Activated CD8-positive, alpha-beta T cell treated with anti-CD3 and anti-CD28 coated beads for 36 hours (primary cell): ENCODE results near the gene SBF2. TPM values are rescaled to one million over a fixed set of nuclear protein-coding genes. Genes with fewer than 3 reads are reported as not detected.

Experiments
- ATAC-seq: fragments of 200-7000 bp; cut with Tn5 transposase; one replicate; pipeline ENCODE4 v1.10.0; 2021; ENCODE audit warnings: mild to moderate bottlenecking, moderate library complexity
- CTCF ChIA-PET: fragments of 350-600 bp; sonication (Branson Sonifier 250); formaldehyde crosslinking; loops from one replicate; lab custom pipeline; 2021; ENCODE audit warnings: antibody characterized with exemption; lab: Charles Lee
- POLR2A ChIA-PET: fragments of 350-600 bp; sonication (Branson Sonifier 250); formaldehyde crosslinking; loops from one replicate; lab custom pipeline; 2021; ENCODE audit warnings: antibody characterized with exemption; lab: Charles Lee
- DNase-seq: peaks from one replicate; pipeline ENCODE4 v3.0.0-alpha.2; 2020
- H3K27ac Mint-ChIP-seq: one replicate; pipeline ENCODE4 v1.8.0; 2021; ENCODE audit warnings: mild to moderate bottlenecking, mixed read lengths
- H3K27me3 Mint-ChIP-seq: one replicate; pipeline ENCODE4 v1.8.0; 2021; ENCODE audit warnings: mixed read lengths
- H3K36me3 Mint-ChIP-seq: one replicate; pipeline ENCODE4 v1.8.0; 2021; ENCODE audit warnings: low read depth, mixed read lengths
- H3K4me1 Mint-ChIP-seq: one replicate; pipeline ENCODE4 v1.8.0; 2021; ENCODE audit warnings: low read depth, mixed read lengths
- H3K4me3 Mint-ChIP-seq: one replicate; pipeline ENCODE4 v1.8.0; 2021; ENCODE audit warnings: mild to moderate bottlenecking, moderate library complexity, mixed read lengths
- H3K9me3 Mint-ChIP-seq: one replicate; pipeline ENCODE4 v1.8.0; 2021; ENCODE audit warnings: mixed read lengths
- intact Hi-C: fragments of 100-400 bp; cut with micrococcal nuclease; formaldehyde crosslinking; loops from one replicate; pipeline ENCODE4 v1.10.0; 2022
- total RNA-seq, 2 experiments: library from RNA; stranded (reverse); gene quantifications; one replicate each; pipeline ENCODE4 v1.2.3, GENCODE V29; 2021
- TF ChIP-seq, protein P1 (sequence below): fragments of 200-600 bp; IDR thresholded peaks from one replicate; pipeline ENCODE4 v1.8.0; 2022; ENCODE audit warnings: antibody characterized with exemption, mild to moderate bottlenecking

The SBF2 gene
- total RNA-seq, 2 experiments from 2014 or later, result 10.0 to 11.0 TPM

DNA sequence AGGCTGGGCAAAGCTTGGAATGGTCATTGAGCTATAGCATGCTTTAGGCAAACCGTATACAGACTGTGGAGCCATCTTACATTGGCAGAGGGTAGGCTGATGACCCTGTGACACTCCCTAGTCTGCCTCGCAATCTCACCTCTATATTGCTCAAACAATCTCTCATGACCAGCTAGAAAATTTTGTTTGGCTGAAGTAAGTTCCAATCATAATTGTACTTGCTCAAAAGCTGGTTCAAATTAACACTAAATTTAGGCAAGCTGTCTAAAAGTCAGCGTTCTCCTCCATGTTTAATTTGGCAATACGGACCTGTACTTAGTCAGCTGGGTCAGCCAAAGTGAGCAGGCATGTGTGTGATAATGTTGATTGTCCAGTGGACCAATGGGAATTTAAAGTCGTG is 497.2 kb downstream of the SBF2 start:
- Mint-ChIP-seq H3K4me1 (peaks cover 11% of the 10 kb centered on the region), H3K36me3 (no peaks in the 10 kb centered on the region), H3K27me3 (no peaks in the 10 kb centered on the region), H3K27ac (no peak overlapping the region), H3K4me3 (no peak overlapping the region), H3K9me3 (no peaks in the 10 kb centered on the region)
- CTCF ChIA-PET, result interaction anchor here (1.0 kb wide), 1 partner anchor 176 kb away, joined by 3 read pairs; no protein-coding TSS in a partner anchor
- TF ChIP-seq, protein P1, sequence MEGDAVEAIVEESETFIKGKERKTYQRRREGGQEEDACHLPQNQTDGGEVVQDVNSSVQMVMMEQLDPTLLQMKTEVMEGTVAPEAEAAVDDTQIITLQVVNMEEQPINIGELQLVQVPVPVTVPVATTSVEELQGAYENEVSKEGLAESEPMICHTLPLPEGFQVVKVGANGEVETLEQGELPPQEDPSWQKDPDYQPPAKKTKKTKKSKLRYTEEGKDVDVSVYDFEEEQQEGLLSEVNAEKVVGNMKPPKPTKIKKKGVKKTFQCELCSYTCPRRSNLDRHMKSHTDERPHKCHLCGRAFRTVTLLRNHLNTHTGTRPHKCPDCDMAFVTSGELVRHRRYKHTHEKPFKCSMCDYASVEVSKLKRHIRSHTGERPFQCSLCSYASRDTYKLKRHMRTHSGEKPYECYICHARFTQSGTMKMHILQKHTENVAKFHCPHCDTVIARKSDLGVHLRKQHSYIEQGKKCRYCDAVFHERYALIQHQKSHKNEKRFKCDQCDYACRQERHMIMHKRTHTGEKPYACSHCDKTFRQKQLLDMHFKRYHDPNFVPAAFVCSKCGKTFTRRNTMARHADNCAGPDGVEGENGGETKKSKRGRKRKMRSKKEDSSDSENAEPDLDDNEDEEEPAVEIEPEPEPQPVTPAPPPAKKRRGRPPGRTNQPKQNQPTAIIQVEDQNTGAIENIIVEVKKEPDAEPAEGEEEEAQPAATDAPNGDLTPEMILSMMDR, result no peak
- POLR2A ChIA-PET, result interaction anchor here (0.6 to 0.7 kb wide), 2 partner anchors 34 to 201 kb away, joined by 3 read pairs; no protein-coding TSS in a partner anchor
- DNase-seq (no peak), ATAC-seq (no peak)
- intact Hi-C loops, result no loop called here

DNA sequence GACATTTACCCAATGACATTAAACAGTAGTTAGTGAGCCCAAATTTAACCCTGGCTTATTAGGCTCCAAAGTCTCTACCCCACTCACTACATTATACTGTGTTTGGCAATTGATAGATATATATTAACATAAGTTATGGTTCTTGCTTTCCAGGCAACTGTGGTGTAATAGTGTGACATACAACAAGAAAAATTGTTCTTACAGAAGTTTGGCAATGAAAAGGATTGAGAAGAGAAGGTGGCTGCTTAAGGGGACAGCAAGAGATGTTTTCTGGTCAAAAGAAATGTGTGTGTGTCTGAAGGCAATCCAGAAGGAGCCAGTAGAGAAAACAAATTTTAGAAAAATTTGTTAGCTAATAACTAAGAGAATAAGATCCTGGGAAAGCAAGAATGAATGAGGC is 497.8 kb downstream of the SBF2 start:
- no peak for ATAC-seq
- intact Hi-C loops, result no loop called here

DNA sequence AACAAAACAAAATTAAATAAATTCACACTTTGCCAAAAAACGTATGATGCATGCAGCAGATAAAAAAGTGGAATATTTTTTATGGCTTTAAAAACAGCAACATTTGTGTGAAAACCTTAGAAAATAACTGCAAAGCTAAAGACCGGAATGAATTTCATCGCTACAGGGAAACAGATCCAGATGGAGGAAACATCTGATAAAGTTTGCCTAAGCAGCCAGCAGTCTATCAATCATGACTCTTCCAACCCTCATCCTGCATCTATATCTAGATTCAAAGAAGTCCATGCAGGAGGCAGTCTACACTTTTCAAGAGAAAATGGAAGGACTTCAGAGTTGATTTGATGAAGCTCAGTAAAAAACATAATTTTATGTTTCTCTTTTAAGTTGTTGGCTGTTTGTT is 503.3 kb downstream of the SBF2 start:
- Mint-ChIP-seq H3K36me3 (peaks cover 24% of the 10 kb centered on the region), H3K9me3 (no peaks in the 10 kb centered on the region), H3K4me3 (no peak overlapping the region), H3K27me3 (no peaks in the 10 kb centered on the region), H3K27ac (no peak overlapping the region), H3K4me1 (peaks cover 4% of the 10 kb centered on the region)
- POLR2A ChIA-PET, result interaction anchor here (1.7 kb wide), 1 partner anchor 25 kb away, joined by 4 read pairs; no protein-coding TSS in a partner anchor
- intact Hi-C loops, result no loop called here
- ATAC-seq, result no peak
- TF ChIP-seq, protein P1, result no peak
- CTCF ChIA-PET, result no interaction called here
- no peak for DNase-seq

More for the DNA sequence above, 497.8 kb downstream of the SBF2 start:
- Mint-ChIP-seq H3K9me3 (no peaks in the 10 kb centered on the region), H3K4me1 (peaks cover 14% of the 10 kb centered on the region), H3K4me3 (no peak overlapping the region), H3K36me3 (peaks cover 4% of the 10 kb centered on the region), H3K27me3 (no peaks in the 10 kb centered on the region), H3K27ac (no peak overlapping the region)
- CTCF ChIA-PET, result no interaction called here
- TF ChIP-seq, protein P1, result no peak
- POLR2A ChIA-PET, result interaction anchor here (0.6 kb wide), 1 partner anchor 201 kb away, joined by 3 read pairs; no protein-coding TSS in a partner anchor
- DNase-seq, result no peak

DNA sequence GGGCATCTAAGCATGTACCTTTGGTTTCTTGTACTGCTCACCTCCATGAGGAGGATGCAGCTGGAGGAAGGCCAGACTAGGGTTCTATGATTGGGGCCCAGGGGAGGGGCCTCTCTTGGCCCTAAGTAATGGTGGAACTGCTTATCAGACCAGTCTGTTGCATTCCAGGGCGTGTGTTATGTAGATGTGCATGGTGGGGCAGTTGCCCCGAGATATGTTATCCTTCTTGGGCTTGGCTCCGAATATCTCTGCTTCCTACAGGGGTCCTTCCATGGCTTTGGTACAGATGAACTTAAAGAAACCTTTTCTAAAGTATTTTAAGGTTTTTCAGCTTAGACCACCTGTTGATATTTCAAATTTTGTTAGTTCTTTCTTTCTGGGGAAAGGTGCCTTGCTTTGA is 504.1 kb downstream of the SBF2 start:
- Mint-ChIP-seq H3K4me3 (no peak overlapping the region), H3K4me1 (peaks cover 4% of the 10 kb centered on the region), H3K9me3 (no peaks in the 10 kb centered on the region), H3K27me3 (no peaks in the 10 kb centered on the region), H3K36me3 (peaks cover 27% of the 10 kb centered on the region), H3K27ac (no peak overlapping the region)
- POLR2A ChIA-PET, result interaction anchor here (1.2 to 1.7 kb wide), 2 partner anchors 26 to 31 kb away, joined by 3 to 4 read pairs; no protein-coding TSS in a partner anchor
- no peak for ATAC-seq
- no peak for DNase-seq
- CTCF ChIA-PET, result no interaction called here
- TF ChIP-seq, protein P1, result no peak
- intact Hi-C loops, result no loop called here

DNA sequence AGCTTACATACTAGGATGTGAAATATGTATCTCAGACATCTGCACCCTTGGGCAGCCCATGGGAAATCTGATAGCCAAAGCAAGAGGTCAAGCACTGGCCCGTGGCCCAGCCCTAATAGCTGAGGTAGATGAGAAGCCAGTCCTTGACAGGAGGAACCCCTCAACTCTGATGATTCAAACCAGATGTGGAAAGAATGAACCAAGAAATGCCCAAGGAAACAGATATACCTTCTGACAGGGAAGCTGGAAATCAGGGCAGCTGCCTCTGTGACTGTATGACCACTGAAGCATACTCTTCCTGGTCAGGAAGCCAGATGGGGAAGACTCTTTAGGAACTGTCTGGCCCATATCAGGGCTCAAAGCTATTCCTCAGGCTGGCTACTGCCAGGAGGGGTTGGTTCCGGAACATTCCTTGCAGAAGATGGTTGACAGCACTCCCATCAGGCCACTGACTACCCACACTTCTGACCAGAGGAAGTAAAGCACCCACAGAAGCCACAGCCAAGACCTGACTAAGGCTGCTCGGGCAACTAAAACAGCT is 506.0 kb downstream of the SBF2 start:
- Mint-ChIP-seq H3K4me1 (peaks cover 4% of the 10 kb centered on the region), H3K9me3 (no peaks in the 10 kb centered on the region), H3K36me3 (peaks cover 28% of the 10 kb centered on the region), H3K4me3 (no peak overlapping the region), H3K27ac (no peak overlapping the region), H3K27me3 (no peaks in the 10 kb centered on the region)
- POLR2A ChIA-PET, result no interaction called here
- CTCF ChIA-PET, result interaction anchor here (1.5 kb wide), 1 partner anchor 30 kb away, joined by 5 read pairs; no protein-coding TSS in a partner anchor
- intact Hi-C loops, result no loop called here
- TF ChIP-seq, protein P1, result no peak
- DNase-seq (no peak), ATAC-seq (no peak)
